GM21526 (cell line): ENCODE measurements around the gene CA12.
"Not testable (repeated sequence)": the region's sequence is repeated elsewhere in the genome, so short reads cannot be mapped to it uniquely, and the experiment has no call there.

ENCODE experiments used
- ATAC-seq: cut with Tn5 transposase; IDR thresholded peaks from one replicate; pipeline ENCODE4 v1.9.1; 2021; ENCODE audit warnings: moderate library complexity; ENCODE audit not compliant: unreplicated experiment, low FRiP score

The CA12 gene

DNA sequence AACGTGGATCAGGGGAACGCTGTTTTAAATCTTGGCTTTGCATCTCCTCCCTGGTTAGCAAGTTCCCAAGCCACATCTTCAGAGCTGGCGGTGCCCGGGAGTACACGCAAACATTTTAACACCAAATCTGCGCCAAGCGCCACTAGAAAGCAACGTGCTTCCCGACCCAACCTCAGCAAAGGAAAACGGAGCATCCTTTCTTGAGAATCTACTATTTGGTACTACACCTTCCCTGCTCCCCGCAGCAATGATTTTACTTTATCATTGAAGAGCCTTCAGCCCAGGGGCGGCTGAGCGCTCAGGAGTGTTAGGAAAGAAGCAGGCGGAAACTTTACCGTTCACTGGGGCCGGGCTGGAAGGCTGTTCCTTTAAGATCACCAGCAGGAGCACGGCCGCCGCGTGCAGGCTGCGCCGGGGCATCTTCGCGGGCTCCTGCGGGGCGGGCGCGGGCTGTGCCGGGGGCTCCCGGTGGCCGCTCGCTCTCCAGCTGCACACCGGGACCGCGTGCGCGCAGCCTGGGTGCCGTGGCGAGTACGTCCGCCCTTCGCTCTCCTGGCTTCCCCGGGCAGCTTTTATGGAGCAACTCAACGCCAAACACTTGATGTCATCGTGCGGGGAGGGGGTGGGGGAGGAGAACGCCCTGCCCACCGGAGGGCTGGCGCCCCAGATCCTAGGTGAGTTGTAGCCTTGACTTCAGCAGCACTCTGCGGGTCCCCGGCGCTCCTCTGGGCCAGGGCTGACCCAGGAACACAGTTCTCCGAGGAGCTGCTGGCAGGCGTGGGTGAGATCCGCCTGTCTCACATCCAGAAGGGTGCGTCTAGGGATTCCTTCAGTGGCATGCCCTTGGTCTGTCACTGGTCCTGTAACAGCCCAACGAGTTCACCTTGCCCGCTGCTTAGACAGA is at the start of gene CA12:
Gene CA12, minus strand, starts transcription at position 546 of the 904 bp plus-strand sequence. Its CDS starts 126 bp downstream, at position 420.
- no peak for ATAC-seq

DNA sequence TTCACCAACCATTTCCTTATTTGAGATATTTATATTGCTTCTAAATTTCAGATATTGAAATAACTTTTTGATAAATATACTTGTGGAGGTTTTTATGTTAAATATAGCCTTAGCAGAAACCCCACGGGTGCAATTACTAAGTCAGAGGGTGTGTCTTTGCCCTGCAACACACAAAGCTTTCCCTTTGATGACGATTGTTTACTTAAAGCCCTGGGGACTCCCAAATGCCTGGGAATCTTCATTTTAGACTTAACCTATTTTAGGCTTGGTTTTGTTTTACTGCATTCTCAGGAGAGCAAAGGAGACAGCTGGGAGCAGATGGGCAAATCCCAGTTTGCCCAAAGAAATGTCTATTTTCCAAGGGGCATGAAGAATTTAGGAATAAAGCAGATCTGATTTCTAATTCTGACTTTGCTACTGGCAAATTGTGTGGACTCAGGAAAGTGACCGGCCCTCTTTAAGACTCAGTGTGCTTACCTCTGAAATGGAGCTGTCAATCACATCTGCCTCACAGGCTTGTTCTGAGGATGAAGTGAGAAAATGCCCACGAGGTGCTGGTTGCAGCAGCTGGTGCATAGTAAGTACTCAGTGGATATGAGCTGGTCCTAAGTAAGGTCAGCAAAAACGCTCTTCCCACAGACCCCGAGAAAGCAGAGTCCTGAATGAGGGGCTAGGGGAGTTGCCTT is 49.3 kb upstream of the CA12 start:
- ATAC-seq: no peak

DNA sequence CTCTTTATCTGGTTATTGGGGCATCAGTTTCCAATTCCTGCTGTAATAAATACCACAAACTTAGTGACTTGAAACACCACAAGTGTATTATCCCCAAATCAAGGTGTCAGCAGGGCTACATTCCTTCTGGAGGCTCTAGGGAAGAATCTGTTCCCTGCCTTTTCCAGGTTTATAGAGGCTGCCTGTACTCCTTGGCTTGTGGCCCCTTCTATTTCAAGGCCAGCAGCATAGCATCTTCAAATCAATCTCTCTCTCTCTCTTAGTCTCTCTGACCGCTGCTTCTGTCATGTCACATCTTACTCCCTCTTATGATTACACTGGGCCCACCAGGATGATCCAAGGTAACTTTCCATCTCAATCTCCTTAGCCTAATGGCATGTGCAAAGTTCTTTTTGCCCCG is 44.9 kb upstream of the CA12 start:
- no peak for ATAC-seq

GRCh38 chr15:63425426-63425985 is 43.9 kb upstream of the CA12 start:
- ATAC-seq: no peak

DNA sequence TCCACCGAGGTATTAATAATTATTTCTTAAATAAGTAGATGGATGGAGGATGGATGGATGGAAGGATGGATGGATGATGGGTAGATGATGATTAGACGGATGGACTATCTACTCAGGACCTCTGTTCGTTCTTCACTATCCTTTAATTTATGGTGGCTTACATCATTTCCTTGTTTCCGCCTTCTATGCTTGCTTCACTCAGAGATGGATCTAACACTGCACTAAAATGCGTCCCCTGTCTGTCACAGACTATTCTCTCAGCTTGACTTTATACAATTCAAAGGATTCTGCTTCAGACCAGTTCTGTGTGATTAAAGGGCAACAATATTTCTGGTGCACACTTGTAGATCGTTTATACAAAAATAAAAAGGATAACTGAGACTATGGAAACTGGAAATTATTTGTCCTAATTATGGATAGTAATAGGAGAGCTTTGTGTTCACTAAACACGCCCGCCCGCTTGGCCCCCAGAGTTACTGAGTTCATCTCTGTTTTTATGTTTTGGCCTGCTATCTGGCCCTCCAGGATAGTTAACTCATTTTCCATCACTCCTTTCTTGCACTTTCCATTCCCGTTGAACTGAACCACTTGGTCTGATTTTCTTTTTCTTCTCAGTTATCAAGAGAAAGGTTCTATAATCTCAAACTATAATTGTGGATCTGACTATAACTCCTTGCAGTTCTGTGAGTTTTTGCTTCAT is 41.4 kb upstream of the CA12 start:
- no peak for ATAC-seq

DNA sequence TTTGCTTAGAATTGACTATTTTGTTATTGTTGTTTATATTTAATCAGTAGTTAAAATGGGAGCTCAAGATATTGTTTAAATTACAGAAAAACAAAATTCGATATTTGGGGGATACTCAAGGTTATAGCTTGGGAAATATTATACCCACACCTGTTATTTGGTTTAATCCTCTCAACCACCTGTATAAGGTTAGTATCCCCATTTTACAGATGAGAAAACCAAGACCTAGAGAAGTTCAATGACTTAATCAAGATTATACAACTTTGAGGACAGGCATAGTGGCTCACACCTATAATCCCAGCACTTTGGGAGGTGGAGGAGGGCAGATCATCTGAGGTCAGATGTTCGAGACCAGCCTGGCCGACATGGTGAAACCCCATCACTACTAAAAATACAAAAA is 39.8 kb upstream of the CA12 start:
- ATAC-seq: no peak

- no peak for ATAC-seq
Measured at GRCh38 chr15:63420333-63420747, 38.7 kb upstream of the CA12 start.

DNA sequence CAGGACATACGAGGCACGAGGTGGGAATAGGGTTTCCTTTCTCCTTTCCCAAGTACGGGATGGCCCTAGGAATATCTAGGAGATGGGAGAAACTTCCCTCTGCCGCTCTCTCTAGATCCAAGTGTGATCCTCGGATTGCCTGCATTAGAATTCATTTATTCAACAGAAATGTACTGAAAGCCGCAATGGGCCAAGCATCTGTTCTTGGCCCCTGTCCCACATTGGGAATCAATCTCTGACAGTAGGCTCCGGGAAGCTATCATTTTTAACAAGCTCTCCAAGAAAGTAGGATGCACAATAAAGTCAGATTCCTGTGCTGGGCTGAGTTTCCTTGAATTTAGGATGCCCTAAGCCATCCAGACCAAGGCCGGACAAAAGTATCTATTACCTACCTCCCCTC is 37.2 kb upstream of the CA12 start:
- no peak for ATAC-seq

GRCh38 chr15:63417721-63418120 is 36.1 kb upstream of the CA12 start:
- ATAC-seq: no peak

- ATAC-seq: not testable (repeated sequence)
Measured at GRCh38 chr15:63417274-63417673, 35.6 kb upstream of the CA12 start.

DNA sequence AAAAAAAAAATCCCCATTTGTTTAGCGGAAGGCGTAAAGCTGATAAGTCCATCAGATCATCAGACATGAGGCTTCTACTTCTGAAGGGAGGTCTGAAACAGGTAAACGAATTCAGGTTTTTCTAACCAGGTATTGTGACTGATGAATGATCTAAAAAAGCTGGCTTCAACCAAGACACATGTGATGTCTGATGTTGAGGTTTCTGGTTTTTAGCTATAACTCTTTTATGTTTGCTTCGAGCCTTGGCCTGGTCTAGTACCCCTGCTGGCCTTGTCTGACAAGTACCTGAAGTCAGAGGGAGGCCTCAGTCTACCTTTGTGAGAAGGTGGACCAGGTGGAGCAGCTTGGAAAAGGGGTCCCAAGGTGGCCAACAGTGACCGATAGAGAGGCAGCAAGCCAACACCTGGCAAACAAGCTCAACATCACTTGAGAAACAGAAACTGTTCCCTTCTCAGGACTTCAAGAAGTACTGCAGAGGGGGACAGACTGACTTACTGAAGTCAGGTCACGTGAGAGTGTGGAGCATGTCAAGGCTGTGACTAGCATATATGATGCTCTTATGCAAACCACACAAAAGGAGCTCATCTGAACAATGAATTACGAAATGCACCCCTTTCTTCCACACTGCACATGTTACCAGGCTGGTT is 33.0 kb upstream of the CA12 start:
- ATAC-seq: no peak

- no peak for ATAC-seq
Measured at GRCh38 chr15:63412551-63412950, 30.9 kb upstream of the CA12 start.

- no peak for ATAC-seq
Measured at GRCh38 chr15:63411866-63412265, 30.2 kb upstream of the CA12 start.

GRCh38 chr15:63409179-63409578 is 27.5 kb upstream of the CA12 start:
- ATAC-seq: no peak

- ATAC-seq: no peak
Measured at GRCh38 chr15:63408524-63408923, 26.9 kb upstream of the CA12 start.

DNA sequence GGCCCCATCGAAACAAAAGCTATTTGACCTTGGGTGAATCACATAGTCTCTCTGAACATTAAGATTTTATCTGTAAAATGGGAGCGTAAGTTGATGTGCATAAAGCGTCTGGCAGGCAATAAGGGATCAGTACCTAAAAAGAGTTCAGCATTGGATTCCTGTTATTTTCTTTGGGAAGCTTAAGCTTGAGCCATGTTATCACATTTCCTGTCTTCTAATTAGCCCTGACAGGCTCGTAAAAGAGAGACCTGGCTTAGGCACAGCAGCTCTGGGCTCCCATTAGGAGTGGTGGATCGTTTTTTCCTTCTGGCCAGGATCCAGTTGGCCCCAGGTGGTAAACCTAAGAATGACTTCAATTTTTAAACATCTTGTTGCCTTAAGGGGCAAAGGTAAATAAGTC is 26.0 kb upstream of the CA12 start:
- ATAC-seq: no peak

DNA sequence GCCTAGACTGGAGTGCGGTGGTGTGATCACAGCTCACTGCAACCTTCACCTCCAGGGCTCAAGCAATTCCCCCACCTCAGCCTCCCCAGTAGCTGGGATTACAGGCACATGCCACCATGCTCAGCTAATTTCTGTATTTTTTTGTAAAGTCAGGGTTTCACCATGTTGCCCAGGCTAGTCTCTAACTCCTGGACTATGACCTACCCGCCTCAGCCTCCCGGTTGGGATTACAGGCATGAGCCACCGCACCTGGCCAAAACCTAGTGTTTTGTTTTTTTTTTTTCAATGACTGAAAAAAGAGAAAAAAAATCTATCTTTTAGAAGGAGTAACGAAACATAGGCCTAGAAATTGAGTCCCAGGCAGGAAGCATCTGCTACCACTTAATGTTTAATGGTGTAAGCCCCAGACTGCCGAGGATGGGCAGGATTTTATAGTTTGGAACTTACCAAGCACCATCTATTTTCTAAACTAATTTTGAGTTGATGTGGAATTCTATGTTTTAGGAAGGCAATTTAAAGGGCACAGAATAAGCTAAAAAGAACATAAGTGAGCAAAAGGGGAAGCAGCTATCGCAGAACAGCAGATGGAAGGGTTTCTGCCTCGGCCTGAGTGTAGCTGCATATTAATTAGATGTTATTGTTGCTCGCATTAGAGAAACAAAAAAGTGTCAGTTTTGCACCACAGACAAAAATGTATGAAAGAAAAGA is 24.2 kb upstream of the CA12 start:
- no peak for ATAC-seq

DNA sequence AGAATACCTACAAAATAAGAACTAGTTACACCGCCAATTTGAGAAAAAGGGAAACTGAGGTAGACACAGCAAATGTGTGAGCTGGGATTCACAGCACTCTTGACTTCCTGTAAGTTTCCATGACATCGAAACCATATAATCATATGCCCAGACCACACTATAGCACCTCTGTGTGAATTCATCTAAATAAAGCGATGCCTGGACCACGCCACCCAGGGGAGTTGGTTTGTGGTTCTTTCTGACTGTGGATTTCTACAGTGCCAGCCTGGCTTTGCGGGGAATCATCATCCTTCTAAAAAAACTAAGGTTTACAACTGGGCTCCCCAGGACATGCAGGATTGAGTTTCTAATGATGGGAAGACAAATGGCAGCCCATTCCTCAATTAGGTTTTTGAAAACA is 23.5 kb upstream of the CA12 start:
- ATAC-seq: no peak

DNA sequence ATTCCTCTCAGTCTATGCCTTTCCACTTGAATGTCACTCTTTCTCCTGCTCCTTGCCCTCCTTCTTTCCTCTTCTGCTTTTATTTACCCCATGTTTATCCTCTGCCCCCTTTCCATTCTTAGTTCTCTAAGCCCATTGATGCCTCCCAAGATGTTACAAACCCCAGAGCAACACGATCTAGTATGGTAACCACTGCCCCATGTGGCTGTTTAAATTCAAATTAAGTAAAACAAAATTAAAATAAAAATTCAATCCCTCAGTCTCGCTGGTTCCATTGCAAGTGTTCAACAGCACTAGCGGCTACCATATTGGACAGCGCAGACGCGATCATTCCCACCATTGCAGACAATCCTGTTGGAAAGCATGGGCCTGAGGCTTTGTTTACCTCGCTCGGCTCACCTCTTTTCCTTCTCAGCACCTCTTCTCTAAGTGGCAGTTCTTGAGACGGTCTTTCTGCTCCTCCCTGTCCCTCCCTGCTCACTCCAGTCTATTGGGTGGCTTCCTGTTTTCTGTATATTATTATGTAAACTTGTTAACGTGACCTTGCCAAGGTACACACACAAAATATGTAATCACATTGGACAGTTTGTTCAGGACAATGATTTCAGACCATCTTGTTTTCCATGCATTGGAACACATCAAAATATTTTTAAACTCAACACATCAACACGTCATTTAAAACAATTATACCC is 21.8 kb upstream of the CA12 start:
- no peak for ATAC-seq
